Measurements from ENCODE around the gene RSPO4. TPM values are rescaled to one million over a fixed set of nuclear protein-coding genes. Genes with fewer than 3 reads are reported as not detected.

Gene RSPO4
- total RNA-seq, 2 donors from 2014 or later, result 0.08 to 0.12 TPM

DNA sequence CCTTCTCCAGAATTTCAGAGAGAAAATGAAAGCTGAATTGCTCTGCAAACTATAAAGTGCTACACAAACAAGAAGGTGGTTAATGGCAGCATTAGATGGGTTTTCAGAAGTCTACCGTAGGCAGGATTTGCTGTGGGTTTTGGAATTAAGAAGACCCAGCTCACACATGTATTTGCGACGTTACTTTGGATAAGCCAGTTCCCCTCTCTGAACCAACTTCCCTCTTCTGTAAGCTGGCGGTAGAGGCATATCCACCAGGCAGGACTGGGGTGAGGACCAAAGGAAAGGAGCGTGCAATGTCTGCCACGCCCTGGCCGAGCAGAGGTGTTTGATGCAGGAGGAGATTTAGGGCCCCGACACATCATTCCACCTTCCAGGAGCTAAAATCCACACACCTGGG, 6.9 kb downstream of the RSPO4 start:
- Histone ChIP-seq H3K27me3 (no peaks in the 10 kb centered on the region), H3K36me3 (no peaks in the 10 kb centered on the region), H3K27ac (no peak overlapping the region), H3K9me3 (no peaks in the 10 kb centered on the region), H3K9ac (ENCODE audit: low read depth in 2 of 2, low read length in 2 of 2) (no peak overlapping the region), H3K4me1 (no peaks in the 10 kb centered on the region), H3K4me3 (no peak overlapping the region)
- intact Hi-C loops (cut with DNase I), result no loop called here
- TF ChIP-seq, protein P1, sequence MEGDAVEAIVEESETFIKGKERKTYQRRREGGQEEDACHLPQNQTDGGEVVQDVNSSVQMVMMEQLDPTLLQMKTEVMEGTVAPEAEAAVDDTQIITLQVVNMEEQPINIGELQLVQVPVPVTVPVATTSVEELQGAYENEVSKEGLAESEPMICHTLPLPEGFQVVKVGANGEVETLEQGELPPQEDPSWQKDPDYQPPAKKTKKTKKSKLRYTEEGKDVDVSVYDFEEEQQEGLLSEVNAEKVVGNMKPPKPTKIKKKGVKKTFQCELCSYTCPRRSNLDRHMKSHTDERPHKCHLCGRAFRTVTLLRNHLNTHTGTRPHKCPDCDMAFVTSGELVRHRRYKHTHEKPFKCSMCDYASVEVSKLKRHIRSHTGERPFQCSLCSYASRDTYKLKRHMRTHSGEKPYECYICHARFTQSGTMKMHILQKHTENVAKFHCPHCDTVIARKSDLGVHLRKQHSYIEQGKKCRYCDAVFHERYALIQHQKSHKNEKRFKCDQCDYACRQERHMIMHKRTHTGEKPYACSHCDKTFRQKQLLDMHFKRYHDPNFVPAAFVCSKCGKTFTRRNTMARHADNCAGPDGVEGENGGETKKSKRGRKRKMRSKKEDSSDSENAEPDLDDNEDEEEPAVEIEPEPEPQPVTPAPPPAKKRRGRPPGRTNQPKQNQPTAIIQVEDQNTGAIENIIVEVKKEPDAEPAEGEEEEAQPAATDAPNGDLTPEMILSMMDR (IDR thresholded peaks at IDR 0.05), result no peak
- DNase-seq, result no peak

DNA sequence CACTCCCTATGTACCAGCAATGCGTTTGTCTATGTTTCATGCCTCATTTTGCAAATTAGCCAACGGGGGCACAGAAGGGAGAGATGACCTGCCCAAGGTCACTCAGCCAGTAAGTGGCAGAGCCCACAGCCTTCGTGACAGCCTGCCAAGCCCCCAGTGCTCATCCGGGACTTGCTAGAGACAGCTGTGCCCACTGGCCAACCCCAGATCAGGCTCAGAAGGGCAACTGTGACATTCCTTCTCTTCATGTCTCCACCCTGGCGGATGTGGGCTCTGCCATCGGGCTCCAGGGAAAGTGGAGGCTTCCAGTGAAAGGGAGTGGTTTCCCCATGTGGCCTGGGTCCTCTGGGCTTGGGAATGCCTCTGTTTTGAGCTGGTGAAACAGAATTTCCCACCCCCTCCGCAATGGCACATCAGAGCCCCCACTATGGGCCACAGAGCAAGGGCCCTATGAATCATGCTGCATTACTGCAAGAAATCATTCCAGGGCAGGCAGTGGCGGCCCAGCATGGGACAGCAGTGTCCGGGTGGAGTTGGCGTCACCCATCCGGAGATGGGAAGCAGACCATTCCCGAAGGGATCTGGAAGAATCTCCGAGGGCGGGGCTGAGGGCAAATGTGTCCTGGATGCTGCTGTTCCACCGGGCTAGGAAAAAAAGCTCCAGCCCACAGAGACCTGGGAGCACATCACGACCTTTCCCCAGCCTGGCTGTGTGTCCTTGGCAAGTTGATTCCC, 9.1 kb downstream of the RSPO4 start:
- intact Hi-C loops (cut with DNase I), result no loop called here
- no peak for DNase-seq
- H3K9ac ChIP-seq (ENCODE audit: low read depth in 2 of 2, low read length in 2 of 2), result no peak overlapping the region
- no peak overlapping the region for H3K4me3 ChIP-seq
- H3K27me3 ChIP-seq, result no peaks in the 10 kb centered on the region
- TF ChIP-seq, protein P1 (IDR thresholded peaks at IDR 0.05), result no peak
- H3K27ac ChIP-seq, result no peak overlapping the region
- H3K4me1 ChIP-seq, result no peaks in the 10 kb centered on the region
- no peaks in the 10 kb centered on the region for H3K9me3 ChIP-seq
- H3K36me3 ChIP-seq, result no peaks in the 10 kb centered on the region

DNA sequence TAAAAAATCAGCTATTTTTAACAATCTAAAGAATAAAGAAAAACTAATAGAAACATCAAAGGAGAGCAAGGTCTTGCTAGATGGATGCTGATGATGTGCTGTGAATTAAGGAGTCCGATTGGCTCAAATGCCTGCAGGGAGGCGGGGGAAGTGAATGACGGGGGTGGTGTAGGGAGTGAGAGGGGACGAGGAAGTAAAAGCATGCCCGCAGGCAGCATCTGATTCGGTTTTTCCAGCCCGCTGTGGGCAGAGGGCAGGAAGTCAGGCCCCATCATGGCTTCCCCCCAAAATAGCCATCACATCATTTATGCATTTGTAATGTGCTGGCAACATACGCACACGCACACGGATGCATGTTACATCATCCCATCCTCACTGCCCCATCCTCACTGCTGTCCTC, 10.3 kb downstream of the RSPO4 start:
- Histone ChIP-seq H3K27ac (no peak overlapping the region), H3K27me3 (no peaks in the 10 kb centered on the region), H3K4me3 (no peak overlapping the region), H3K9me3 (no peaks in the 10 kb centered on the region), H3K4me1 (no peaks in the 10 kb centered on the region), H3K36me3 (no peaks in the 10 kb centered on the region), H3K9ac (ENCODE audit: low read depth in 2 of 2, low read length in 2 of 2) (no peak overlapping the region)
- TF ChIP-seq, protein P1 (IDR thresholded peaks at IDR 0.05), result no peak
- intact Hi-C loops (cut with DNase I), result no loop called here
- DNase-seq, result no peak

GRCh38 chr20:990293-990959, 11.7 kb downstream of the RSPO4 start:
- Histone ChIP-seq H3K36me3 (no peaks in the 10 kb centered on the region), H3K27me3 (no peaks in the 10 kb centered on the region)

GRCh38 chr20:988272-988671, 13.8 kb downstream of the RSPO4 start:
- DNase-seq, result no peak
- Histone ChIP-seq H3K9me3 (no peaks in the 10 kb centered on the region), H3K27me3 (no peaks in the 10 kb centered on the region), H3K4me3 (no peak overlapping the region), H3K36me3 (no peaks in the 10 kb centered on the region), H3K4me1 (no peaks in the 10 kb centered on the region), H3K9ac (ENCODE audit: low read depth in 2 of 2, low read length in 2 of 2) (no peak overlapping the region), H3K27ac (no peak overlapping the region)
- intact Hi-C loops (cut with DNase I), result no loop called here
- TF ChIP-seq, protein P1 (IDR thresholded peaks at IDR 0.05), result no peak

More at GRCh38 chr20:990293-990959, 11.7 kb downstream of the RSPO4 start:
- no peak overlapping the region for H3K27ac ChIP-seq
- no peak for DNase-seq
- H3K4me3 ChIP-seq, result no peak overlapping the region
- intact Hi-C loops (cut with DNase I), result no loop called here
- no peaks in the 10 kb centered on the region for H3K9me3 ChIP-seq
- TF ChIP-seq, protein P1 (IDR thresholded peaks at IDR 0.05), result no peak
- no peaks in the 10 kb centered on the region for H3K4me1 ChIP-seq
- H3K9ac ChIP-seq (ENCODE audit: low read depth in 2 of 2, low read length in 2 of 2), result no peak overlapping the region

Data from colonic mucosa (tissue), 4 donors.